WERI-Rb-1 (cell line): ENCODE data around the gene HS1BP3.

Experiments used
- DNase-seq: peaks from one replicate; pipeline ENCODE4 v3.0.0-alpha.2; 2020
- H3K27ac ChIP-seq: fragments of 250-450 bp; sonication (Bioruptor Pico); 2 replicates; pipeline ENCODE4 v1.5.1; 2020; ENCODE audit warnings: mild to moderate bottlenecking, moderate library complexity
- H3K27me3 ChIP-seq: fragments of 250-450 bp; sonication (Bioruptor Pico); 2 replicates; pipeline ENCODE4 v1.5.1; 2021; ENCODE audit warnings: mild to moderate bottlenecking, low read depth, moderate library complexity; ENCODE audit not compliant: insufficient read depth, severe bottlenecking
- H3K36me3 ChIP-seq: fragments of 250-450 bp; sonication (Bioruptor Pico); 2 replicates; pipeline ENCODE4 v1.5.1; 2020; ENCODE audit warnings: mild to moderate bottlenecking, moderate library complexity
- H3K4me3 ChIP-seq: 2 replicates; pipeline ENCODE4 v1.5.1; 2011; ENCODE audit warnings: low read depth, mild to moderate bottlenecking, control low read depth, low read length
- H3K9me3 ChIP-seq: fragments of 250-450 bp; sonication (Bioruptor Pico); 2 replicates; pipeline ENCODE4 v1.5.1; 2021; ENCODE audit warnings: mild to moderate bottlenecking, moderate library complexity; ENCODE audit not compliant: severe bottlenecking
- TF ChIP-seq, protein P1 (sequence below): IDR thresholded peaks from 2 replicates; pipeline ENCODE4 v1.5.1; 2011; ENCODE audit warnings: low read depth, mild to moderate bottlenecking, control low read depth, inconsistent platforms, low read length

The HS1BP3 gene

GRCh38 chr2:20590704-20591515, 60.0 kb downstream of the HS1BP3 start:
- Histone ChIP-seq H3K4me3 (no peak overlapping the region), H3K9me3 (no peaks in the 10 kb centered on the region), H3K27ac (no peak overlapping the region), H3K36me3 (no peaks in the 10 kb centered on the region), H3K27me3 (no peaks in the 10 kb centered on the region)
- TF ChIP-seq, protein P1, sequence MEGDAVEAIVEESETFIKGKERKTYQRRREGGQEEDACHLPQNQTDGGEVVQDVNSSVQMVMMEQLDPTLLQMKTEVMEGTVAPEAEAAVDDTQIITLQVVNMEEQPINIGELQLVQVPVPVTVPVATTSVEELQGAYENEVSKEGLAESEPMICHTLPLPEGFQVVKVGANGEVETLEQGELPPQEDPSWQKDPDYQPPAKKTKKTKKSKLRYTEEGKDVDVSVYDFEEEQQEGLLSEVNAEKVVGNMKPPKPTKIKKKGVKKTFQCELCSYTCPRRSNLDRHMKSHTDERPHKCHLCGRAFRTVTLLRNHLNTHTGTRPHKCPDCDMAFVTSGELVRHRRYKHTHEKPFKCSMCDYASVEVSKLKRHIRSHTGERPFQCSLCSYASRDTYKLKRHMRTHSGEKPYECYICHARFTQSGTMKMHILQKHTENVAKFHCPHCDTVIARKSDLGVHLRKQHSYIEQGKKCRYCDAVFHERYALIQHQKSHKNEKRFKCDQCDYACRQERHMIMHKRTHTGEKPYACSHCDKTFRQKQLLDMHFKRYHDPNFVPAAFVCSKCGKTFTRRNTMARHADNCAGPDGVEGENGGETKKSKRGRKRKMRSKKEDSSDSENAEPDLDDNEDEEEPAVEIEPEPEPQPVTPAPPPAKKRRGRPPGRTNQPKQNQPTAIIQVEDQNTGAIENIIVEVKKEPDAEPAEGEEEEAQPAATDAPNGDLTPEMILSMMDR: no peak
- no peak for DNase-seq

- no peaks in the 10 kb centered on the region for H3K36me3 ChIP-seq
- no peaks in the 10 kb centered on the region for H3K27me3 ChIP-seq
- no peaks in the 10 kb centered on the region for H3K9me3 ChIP-seq
- TF ChIP-seq, protein P1: no peak
- H3K4me3 ChIP-seq: no peak overlapping the region
- H3K27ac ChIP-seq: no peak overlapping the region
- no peak for DNase-seq
Measured at GRCh38 chr2:20589975-20590703, 60.8 kb downstream of the HS1BP3 start.

DNA sequence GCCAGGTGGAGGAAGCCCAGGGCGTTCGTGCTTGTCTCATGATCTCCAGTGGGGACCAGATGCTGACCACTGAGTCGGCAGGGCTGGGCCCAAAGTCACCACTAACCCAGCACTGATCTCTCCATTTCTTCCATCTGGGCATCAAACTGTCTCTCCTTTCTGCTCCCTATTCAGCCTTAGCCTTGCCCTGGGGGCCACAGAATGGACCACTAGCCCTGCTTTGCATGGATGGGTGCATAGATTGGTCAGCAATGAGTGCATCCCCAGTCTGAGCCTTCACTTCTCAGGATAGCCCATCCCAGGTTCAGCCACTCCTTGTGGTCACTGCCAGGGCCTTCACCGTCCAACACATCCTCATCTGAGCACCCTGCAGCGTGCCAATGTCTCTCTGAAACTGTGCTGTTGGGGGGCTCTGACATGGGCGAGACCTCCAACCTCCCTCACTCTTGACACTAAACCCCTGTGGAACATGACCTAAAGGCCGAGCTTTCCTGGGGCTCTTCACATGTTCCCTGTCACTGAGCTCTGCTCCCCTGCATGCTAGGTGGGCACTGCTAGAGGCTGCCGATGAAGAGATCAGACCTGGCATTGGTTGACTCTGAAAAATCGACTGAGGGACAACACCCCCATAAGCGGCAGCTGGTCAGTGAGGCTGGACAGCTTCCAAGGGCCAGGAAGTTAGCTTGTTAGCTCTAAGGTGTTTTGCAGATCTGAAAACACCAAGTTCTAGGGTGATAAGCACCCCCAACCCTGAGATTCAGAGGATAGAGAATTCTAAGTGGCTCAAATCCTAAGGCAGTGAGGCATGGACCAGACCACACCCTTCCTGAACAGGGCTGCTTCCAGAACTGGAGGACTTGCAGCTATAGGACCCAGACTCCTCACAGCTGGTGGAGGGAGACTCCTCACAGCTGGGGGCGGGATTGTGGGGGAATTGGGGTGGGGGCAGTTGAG, 61.7 kb downstream of the HS1BP3 start:
- Histone ChIP-seq H3K4me3 (no peak overlapping the region), H3K36me3 (no peaks in the 10 kb centered on the region), H3K9me3 (no peaks in the 10 kb centered on the region), H3K27ac (no peak overlapping the region), H3K27me3 (no peaks in the 10 kb centered on the region)
- TF ChIP-seq, protein P1: no peak
- no peak for DNase-seq

DNA sequence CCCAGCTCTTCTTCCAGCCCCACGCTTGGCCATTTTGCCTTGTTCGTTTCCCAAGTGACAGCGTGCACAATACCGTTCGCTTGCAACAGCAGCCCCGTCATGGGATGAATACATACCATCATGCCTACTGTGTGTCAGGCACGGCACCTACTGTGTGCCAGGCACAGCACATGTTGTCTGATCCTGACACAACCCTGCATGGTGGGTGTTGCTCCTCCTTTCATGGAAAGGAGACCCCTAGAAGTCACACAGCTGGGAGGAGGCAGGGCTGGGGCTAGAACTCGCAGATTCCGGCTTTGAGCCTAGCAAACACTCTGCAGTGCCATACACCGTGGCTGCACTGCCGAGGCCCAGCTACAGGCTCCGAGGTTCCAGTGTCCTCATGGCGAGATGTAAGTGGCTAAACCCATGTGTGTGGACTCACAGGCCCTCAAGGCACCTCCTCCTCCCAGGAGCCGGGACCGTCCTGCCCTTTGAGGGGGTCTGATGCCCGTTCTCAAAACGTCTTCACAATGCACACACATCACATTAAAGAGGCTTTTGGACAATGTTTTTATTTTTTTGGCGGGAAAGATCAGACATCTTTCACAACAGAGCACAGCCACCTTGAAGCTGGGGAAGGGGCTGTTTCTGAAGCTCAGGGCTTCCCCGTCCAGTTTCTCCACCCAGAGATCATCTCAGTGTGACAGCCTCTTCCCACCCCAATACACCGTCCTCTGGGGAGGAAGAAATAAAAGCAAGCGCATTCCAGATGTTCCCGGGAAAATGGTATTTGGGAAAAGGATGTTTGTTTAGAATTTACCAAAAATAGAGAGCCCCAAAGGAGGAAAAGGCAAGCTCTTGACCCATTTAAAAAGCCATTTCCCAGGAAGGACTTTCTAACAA, 64.9 kb downstream of the HS1BP3 start:
- TF ChIP-seq, protein P1: no peak
- DNase-seq: no peak
- H3K27ac ChIP-seq: no peak overlapping the region

DNA sequence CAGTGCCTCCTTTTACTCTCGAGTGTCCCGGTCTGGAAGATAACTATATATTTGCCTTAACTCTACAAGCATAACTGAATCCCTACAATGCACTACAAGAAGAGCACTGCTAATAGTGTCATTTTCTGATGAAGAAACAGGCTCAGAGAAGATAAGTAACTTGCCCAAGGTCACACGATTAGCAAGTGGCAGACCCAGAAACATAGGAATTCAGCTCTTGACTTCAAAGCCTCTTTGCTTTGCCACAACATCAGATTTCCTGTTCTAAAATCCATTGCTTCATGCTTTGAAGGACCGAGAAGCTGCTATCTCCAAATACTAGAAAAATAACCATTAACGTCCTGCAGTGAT, 65.6 kb downstream of the HS1BP3 start:
- H3K36me3 ChIP-seq: no peaks in the 10 kb centered on the region
- H3K27me3 ChIP-seq: no peaks in the 10 kb centered on the region
- no peak overlapping the region for H3K27ac ChIP-seq
- peaks cover 15% of the 10 kb centered on the region for H3K9me3 ChIP-seq
- DNase-seq: no peak
- H3K4me3 ChIP-seq: no peak overlapping the region
- TF ChIP-seq, protein P1: no peak

More for the DNA sequence above, 64.9 kb downstream of the HS1BP3 start:
- peaks cover 12% of the 10 kb centered on the region for H3K9me3 ChIP-seq
- no peaks in the 10 kb centered on the region for H3K27me3 ChIP-seq
- H3K4me3 ChIP-seq: no peak overlapping the region
- H3K36me3 ChIP-seq: no peaks in the 10 kb centered on the region
